ENCODE results near the gene AAK1.

- no peak for TF ChIP-seq POLR2A (IDR thresholded peaks at IDR 0.05)
- no peak for TF ChIP-seq CTCF (IDR thresholded peaks at IDR 0.05)
These were observed 118.3 kb downstream of the AAK1 start for GRCh38 chr2:69525261-69525660.

All from adrenal gland (tissue), 5 donors.